HL-60 (cell line): ENCODE results near the gene EPOP.

Experiments
- CTCF ChIP-seq: IDR thresholded peaks from one replicate; pipeline ENCODE4 v1.5.1; 2011; ENCODE audit warnings: low read length, control low read depth, inconsistent platforms; ENCODE audit not compliant: insufficient read depth
- REST ChIP-seq: IDR thresholded peaks from 2 replicates; pipeline ENCODE4 v1.6.1; 2012; ENCODE audit warnings: low read depth; ENCODE audit not compliant: insufficient replicate concordance

- TF ChIP-seq CTCF: no peak
- TF ChIP-seq REST: no peak
These were observed 33.1 kb upstream of the EPOP start for GRCh38 chr17:38707678-38708351.
